ENCODE data around the gene CSTPP1. TPM values are rescaled to one million over a fixed set of nuclear protein-coding genes. Genes with fewer than 3 reads are reported as not detected.

Gene CSTPP1
- total RNA-seq, 3 donors from 2014 or later, result 31.9 to 41.1 (median 32.8) TPM

DNA sequence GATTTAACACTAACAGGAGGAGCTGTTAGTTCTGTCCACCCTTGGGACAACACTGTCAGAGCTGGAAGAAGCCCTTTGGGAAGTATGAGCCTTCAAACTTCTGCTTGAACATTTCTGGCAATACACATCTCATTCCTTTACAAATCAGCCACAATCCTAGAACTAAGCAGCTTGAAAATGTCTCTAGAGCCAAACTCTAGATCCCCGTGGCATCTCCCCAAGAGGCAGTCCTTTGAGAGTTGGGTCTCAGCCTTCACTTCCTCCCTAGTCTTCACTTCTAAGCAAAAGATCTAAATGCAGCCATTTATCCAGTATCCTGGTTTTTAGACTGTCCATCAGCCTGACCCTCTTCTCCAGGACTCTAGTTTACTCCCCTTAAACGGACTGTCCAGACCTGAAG, 213.2 kb downstream of the CSTPP1 start:
- DNase-seq (no peak), ATAC-seq (no peak)
- H3K36me3 ChIP-seq (ENCODE audit: low read depth), result no peaks in the 10 kb centered on the region
- TF ChIP-seq, protein P1, sequence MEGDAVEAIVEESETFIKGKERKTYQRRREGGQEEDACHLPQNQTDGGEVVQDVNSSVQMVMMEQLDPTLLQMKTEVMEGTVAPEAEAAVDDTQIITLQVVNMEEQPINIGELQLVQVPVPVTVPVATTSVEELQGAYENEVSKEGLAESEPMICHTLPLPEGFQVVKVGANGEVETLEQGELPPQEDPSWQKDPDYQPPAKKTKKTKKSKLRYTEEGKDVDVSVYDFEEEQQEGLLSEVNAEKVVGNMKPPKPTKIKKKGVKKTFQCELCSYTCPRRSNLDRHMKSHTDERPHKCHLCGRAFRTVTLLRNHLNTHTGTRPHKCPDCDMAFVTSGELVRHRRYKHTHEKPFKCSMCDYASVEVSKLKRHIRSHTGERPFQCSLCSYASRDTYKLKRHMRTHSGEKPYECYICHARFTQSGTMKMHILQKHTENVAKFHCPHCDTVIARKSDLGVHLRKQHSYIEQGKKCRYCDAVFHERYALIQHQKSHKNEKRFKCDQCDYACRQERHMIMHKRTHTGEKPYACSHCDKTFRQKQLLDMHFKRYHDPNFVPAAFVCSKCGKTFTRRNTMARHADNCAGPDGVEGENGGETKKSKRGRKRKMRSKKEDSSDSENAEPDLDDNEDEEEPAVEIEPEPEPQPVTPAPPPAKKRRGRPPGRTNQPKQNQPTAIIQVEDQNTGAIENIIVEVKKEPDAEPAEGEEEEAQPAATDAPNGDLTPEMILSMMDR (IDR thresholded peaks at IDR 0.05), result no peak
- no peaks in the 10 kb centered on the region for H3K9me3 ChIP-seq
- peaks cover 20% of the 10 kb centered on the region for H3K4me1 ChIP-seq (ENCODE audit: low read depth)
- intact Hi-C loops (cut with DNase I, micrococcal nuclease), result loop anchor here (5.0 to 10.0 kb wide), 3 partner anchors 235 to 262 kb away; partner anchors contain the start of gene LRP4 (in 1 of the 2)
- no peak overlapping the region for H3K4me3 ChIP-seq

DNA sequence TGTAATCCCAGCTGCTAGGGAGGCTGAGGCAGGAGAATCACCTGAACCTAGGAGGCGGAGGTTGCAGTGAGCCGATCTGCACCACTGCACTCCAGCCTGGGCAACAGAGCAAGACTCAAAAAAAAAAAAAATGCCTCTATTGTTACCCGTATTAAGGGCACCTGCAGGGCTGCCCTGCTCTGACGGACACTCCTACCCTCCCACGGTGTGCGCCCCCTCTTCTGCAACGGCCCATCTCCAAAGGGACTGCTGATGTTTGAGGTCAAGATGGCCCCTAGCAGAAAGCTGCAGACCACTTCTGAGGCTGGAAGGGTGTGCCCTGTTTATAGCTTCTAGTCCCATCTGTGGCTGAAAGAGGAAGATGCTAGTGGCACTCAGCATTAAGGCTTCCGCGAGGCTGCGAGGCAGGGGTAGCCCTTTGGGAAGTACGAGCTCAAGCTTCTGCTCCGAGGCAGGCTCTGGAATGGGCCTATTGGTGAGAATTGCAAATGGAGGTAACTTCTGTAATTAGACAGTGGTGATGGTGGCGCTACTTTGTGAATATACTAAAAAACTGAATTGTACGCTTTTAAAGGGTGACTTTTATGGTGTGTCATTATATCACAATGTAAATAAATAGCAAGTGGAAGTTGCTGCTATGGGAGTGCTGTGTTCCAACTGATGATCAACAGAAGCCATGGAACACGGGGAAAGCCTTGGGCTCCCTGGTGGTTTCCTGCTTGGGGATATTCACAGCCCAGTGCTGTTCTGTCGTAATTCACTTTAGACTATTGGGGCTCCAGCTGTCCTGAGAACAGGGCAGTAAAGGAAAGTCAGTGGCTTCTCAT, 215.8 kb downstream of the CSTPP1 start:
- Histone ChIP-seq H3K4me1 (ENCODE audit: low read depth) (peaks cover 20% of the 10 kb centered on the region), H3K4me3 (no peak overlapping the region), H3K9me3 (no peaks in the 10 kb centered on the region), H3K36me3 (ENCODE audit: low read depth) (no peaks in the 10 kb centered on the region)
- DNase-seq (peak in 1 of 3 donors; percentile 30), ATAC-seq (peak; percentile 58)
- TF ChIP-seq, protein P1 (IDR thresholded peaks at IDR 0.05), result no peak
- intact Hi-C loops (cut with DNase I, micrococcal nuclease), result loop anchor here (2.0 to 10.0 kb wide), 4 partner anchors 238 to 265 kb away; partner anchors contain the start of gene LRP4 (in 1 of the 2)

DNA sequence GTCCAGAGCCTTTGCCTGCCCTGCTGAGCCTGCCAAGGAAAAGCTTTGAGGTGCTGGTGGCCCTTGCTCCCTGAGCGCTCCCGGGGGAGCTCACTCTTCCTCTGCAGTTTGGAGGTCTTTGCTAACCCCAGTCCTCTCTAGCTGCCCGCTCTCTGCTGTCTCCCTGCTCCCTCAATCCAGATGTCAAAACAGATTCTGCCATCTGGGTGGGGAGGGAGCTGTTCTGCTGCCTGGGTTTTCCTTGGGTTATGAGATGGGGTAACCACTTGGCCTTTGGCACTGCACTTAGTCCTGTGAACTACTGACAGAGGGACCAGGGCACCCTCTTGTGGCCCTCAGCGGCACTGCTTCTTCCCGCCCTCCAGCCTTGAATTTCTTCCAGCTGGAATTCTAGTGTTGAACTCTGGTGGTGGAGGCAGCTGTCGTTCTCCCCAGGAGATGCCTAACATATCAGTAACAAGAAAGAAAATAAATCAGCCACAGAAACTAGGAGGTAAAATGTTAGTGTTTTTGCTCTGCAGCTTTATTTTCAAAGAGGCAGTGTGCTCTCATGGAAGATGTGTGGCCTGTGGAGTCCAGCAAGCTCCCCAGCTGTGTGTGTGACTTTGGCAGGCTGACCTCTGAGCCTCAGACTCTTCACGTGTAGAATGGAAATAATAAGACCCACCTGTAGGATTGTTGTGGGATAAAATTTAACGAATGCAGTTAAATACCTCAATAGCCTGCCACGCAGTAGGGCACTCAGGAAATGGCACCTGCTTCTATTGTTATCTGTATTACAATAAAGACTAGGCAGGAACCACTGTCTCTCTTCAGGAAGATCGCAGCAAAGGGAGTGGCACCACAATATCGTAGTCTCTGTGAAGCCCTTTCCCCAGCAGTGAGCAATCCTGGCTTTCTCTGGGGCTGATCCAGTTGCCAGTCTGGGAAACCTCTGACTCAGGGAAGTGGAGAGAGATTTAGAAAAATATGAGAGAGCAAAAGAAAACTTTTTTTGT, 216.7 kb downstream of the CSTPP1 start:
- peak; percentile 89 for ATAC-seq

DNA sequence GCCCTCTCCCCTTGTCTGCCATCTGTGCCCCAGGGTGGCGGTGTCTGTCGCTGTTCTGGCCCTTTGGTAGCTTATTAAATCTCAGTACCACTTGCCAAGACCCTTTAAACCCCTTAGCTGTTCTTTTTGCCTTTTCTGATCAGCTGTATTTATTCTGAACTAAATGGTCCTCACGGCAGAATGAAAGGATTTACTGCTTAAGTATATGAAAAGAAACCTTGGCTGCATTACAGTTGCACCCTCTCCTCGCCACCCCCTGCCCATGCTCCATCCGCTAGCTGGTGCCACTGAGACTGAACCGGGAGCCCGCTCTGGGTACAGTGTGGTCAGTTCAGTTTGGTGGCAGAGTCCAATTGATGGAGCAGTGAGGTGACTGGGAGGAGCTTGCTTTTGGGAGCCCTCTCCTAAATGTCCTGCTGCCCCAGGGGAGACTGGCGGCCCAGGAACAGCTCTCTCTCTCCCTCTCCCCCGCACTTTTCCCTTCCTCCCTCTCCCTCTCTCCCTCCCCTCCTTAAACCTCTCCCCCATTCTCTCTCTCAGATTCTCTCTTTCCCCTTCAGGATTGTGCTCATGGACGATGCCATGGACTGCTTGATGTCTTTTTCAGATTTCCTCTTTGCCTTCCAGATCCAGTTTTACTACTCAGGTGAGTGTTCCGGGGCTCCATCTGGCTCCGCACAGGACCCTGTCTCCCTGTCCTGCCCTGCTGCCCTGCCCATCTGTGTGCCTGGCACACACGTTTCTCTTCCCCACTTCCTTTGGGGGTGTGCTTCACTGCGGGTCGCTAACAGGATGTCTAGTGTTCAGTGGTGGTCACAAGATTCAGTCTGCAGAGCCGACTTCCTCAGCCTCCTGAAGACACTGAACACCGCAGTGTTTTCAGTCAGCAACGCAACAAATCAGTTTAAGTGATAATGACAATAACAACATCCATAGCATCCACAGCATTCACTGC, 218.3 kb downstream of the CSTPP1 start:
- Histone ChIP-seq H3K4me1 (ENCODE audit: low read depth) (peaks cover 15% of the 10 kb centered on the region), H3K4me3 (no peak overlapping the region), H3K9me3 (no peaks in the 10 kb centered on the region), H3K36me3 (ENCODE audit: low read depth) (no peaks in the 10 kb centered on the region)
- intact Hi-C loops (cut with DNase I, micrococcal nuclease), result loop anchor here (5.0 to 10.0 kb wide), 3 partner anchors 240 to 268 kb away; partner anchors contain the start of gene LRP4 (in 1 of the 2)
- TF ChIP-seq, protein P1 (IDR thresholded peaks at IDR 0.05), result no peak
- no peak for DNase-seq
- ATAC-seq, result peak; percentile 29

More for the DNA sequence above, 216.7 kb downstream of the CSTPP1 start:
- no peaks in the 10 kb centered on the region for H3K36me3 ChIP-seq (ENCODE audit: low read depth)
- no peaks in the 10 kb centered on the region for H3K9me3 ChIP-seq
- H3K4me3 ChIP-seq, result no peak overlapping the region
- peak; percentile 71 to 92 (median 91) for DNase-seq
- peaks cover 20% of the 10 kb centered on the region for H3K4me1 ChIP-seq (ENCODE audit: low read depth)
- intact Hi-C loops (cut with DNase I, micrococcal nuclease), result loop anchor here (2.0 to 10.0 kb wide), 4 partner anchors 238 to 266 kb away; partner anchors contain the start of gene LRP4 (in 1 of the 2)
- TF ChIP-seq, protein P1 (IDR thresholded peaks at IDR 0.05), result peak; percentile 89
